H9 (cell line): ENCODE results near the gene FMN1. TPM values are rescaled to one million over a fixed set of nuclear protein-coding genes. Genes with fewer than 3 reads are reported as not detected.

ENCODE experiments used
- DNase-seq: peaks from one replicate; pipeline ENCODE4 v3.0.0-alpha.2; 2017
- H2AFZ ChIP-seq: one replicate; pipeline ENCODE4 v1.6.1; 2013; ENCODE audit warnings: mild to moderate bottlenecking, low read length, control low read depth, moderate library complexity
- H2AK5ac ChIP-seq: 2 replicates; pipeline ENCODE4 v1.6.1; 2013; ENCODE audit warnings: low read length, control low read depth, mixed read lengths; ENCODE audit not compliant: insufficient read length
- H2BK120ac ChIP-seq: one replicate; pipeline ENCODE4 v1.6.1; 2013; ENCODE audit warnings: low read depth, mild to moderate bottlenecking, low read length, control low read depth, inconsistent platforms; ENCODE audit not compliant: poor library complexity, severe bottlenecking
- H2BK12ac ChIP-seq: 2 replicates; pipeline ENCODE4 v1.6.1; 2013; ENCODE audit warnings: low read length, control low read depth, mixed read lengths, low read depth; ENCODE audit not compliant: insufficient read length
- H2BK15ac ChIP-seq: 2 replicates; pipeline ENCODE4 v1.6.1; 2013; ENCODE audit warnings: low read depth, low read length, control low read depth
- H2BK20ac ChIP-seq: one replicate; pipeline ENCODE4 v1.6.1; 2013; ENCODE audit warnings: low read depth, mild to moderate bottlenecking, low read length, control low read depth, inconsistent platforms; ENCODE audit not compliant: poor library complexity, severe bottlenecking
- H2BK5ac ChIP-seq: 2 replicates; pipeline ENCODE4 v1.6.1; 2013; ENCODE audit warnings: low read length, control low read depth, mixed read lengths; ENCODE audit not compliant: insufficient read length
- H3K14ac ChIP-seq: 2 replicates; pipeline ENCODE4 v1.6.1; 2013; ENCODE audit warnings: low read length, control low read depth; ENCODE audit not compliant: insufficient read depth
- H3K18ac ChIP-seq: 2 replicates; pipeline ENCODE4 v1.6.1; 2013; ENCODE audit warnings: low read depth, mild to moderate bottlenecking, mixed read lengths, low read length, control low read depth; ENCODE audit not compliant: insufficient read length
- H3K23ac ChIP-seq: 2 replicates; pipeline ENCODE4 v1.6.1; 2013; ENCODE audit warnings: low read length, control low read depth, mixed read lengths, low read depth; ENCODE audit not compliant: insufficient read length
- H3K23me2 ChIP-seq: 2 replicates; pipeline ENCODE4 v1.6.1; 2013; ENCODE audit warnings: low read depth, mild to moderate bottlenecking, mixed read lengths, low read length, control low read depth; ENCODE audit not compliant: insufficient read length, poor library complexity, severe bottlenecking
- H3K27ac ChIP-seq: 2 replicates; pipeline ENCODE4 v1.5.1; 2013; ENCODE audit warnings: low read length, control low read depth, mixed read lengths, low read depth; ENCODE audit not compliant: insufficient read length
- H3K27me3 ChIP-seq: 2 replicates; pipeline ENCODE4 v1.6.1; 2013; ENCODE audit warnings: low read length, control low read depth, inconsistent platforms; ENCODE audit not compliant: insufficient read depth
- H3K4ac ChIP-seq: 2 replicates; pipeline ENCODE4 v1.6.1; 2013; ENCODE audit warnings: low read depth, mild to moderate bottlenecking, control low read depth, inconsistent platforms, low read length, moderate library complexity
- H3K4me1 ChIP-seq: 2 replicates; pipeline ENCODE4 v1.6.1; 2013; ENCODE audit warnings: low read length, control low read depth, inconsistent platforms; ENCODE audit not compliant: insufficient read depth
- H3K4me2 ChIP-seq: 2 replicates; pipeline ENCODE4 v1.6.1; 2013; ENCODE audit warnings: low read length, control low read depth, mixed read lengths; ENCODE audit not compliant: insufficient read length, insufficient read depth
- H3K56ac ChIP-seq: 2 replicates; pipeline ENCODE4 v1.6.1; 2013; ENCODE audit warnings: low read depth, mild to moderate bottlenecking, mixed read lengths, low read length, control low read depth; ENCODE audit not compliant: insufficient read length
- H3K79me1 ChIP-seq: 2 replicates; pipeline ENCODE4 v1.6.1; 2013; ENCODE audit warnings: low read depth, mild to moderate bottlenecking, moderate library complexity, low read length, control low read depth, inconsistent platforms; ENCODE audit not compliant: insufficient read depth, poor library complexity, severe bottlenecking
- H3K79me2 ChIP-seq: 2 replicates; pipeline ENCODE4 v1.6.1; 2013; ENCODE audit warnings: low read length, control low read depth, inconsistent platforms; ENCODE audit not compliant: insufficient read depth
- H3K9ac ChIP-seq: 2 replicates; pipeline ENCODE4 v1.6.1; 2013; ENCODE audit warnings: low read length, control low read depth, mixed read lengths; ENCODE audit not compliant: insufficient read length; ENCODE audit errors: extremely low read depth
- H3K9me3 ChIP-seq: one replicate; pipeline ENCODE4 v1.6.1; 2013; ENCODE audit warnings: low read depth, low read length, inconsistent platforms; ENCODE audit not compliant: control insufficient read depth
- H3T11ph ChIP-seq: one replicate; pipeline ENCODE4 v1.6.1; 2013; ENCODE audit warnings: mild to moderate bottlenecking, low read length, control low read depth, inconsistent platforms
- H4K20me1 ChIP-seq: one replicate; pipeline ENCODE4 v1.6.1; 2013; ENCODE audit not compliant: control insufficient read depth, insufficient read length, insufficient read depth
- H4K5ac ChIP-seq: 2 replicates; pipeline ENCODE4 v1.6.1; 2013; ENCODE audit warnings: low read depth, mild to moderate bottlenecking, mixed read lengths, low read length, control low read depth; ENCODE audit not compliant: insufficient read length
- H4K8ac ChIP-seq: replicated peaks from 2 replicates; pipeline ENCODE4 v1.6.1; 2013; ENCODE audit warnings: low read length, control low read depth, mixed read lengths, low read depth; ENCODE audit not compliant: insufficient read length
- H4K91ac ChIP-seq: 2 replicates; pipeline ENCODE4 v1.6.1; 2013; ENCODE audit warnings: low read depth, mild to moderate bottlenecking, moderate library complexity, mixed read lengths, low read length, control low read depth; ENCODE audit not compliant: insufficient read length
- H3K27ac Mint-ChIP-seq, 3 experiments: 2 replicates in 2 of 3; 3 replicates in 1 of 3; pipeline ENCODE4 v1.8.0; 2020 to 2021; ENCODE audit warnings: mixed read lengths in 3 of 3, mild to moderate bottlenecking in 1 of 3, moderate library complexity in 1 of 3
- H3K27me3 Mint-ChIP-seq: 2 replicates; pipeline ENCODE4 v1.8.0; 2021; ENCODE audit warnings: low read depth, mild to moderate bottlenecking, moderate library complexity, mixed read lengths
- H3K36me3 Mint-ChIP-seq, 3 experiments: 2 replicates in 2 of 3; 3 replicates in 1 of 3; pipeline ENCODE4 v1.8.0; 2020 to 2021; ENCODE audit warnings: low read depth in 3 of 3, mixed read lengths in 3 of 3; ENCODE audit not compliant: insufficient read depth in 1 of 3
- H3K4me1 Mint-ChIP-seq, 2 experiments: 2 replicates each; pipeline ENCODE4 v1.8.0; 2020; ENCODE audit warnings: mixed read lengths in 2 of 2
- H3K4me3 Mint-ChIP-seq, 2 experiments: 2 replicates in 1 of 2; 3 replicates in 1 of 2; pipeline ENCODE4 v1.8.0; 2020 to 2021; ENCODE audit warnings: mild to moderate bottlenecking in 2 of 2, mixed read lengths in 2 of 2, moderate library complexity in 1 of 2
- H3K9me3 Mint-ChIP-seq, 2 experiments: 2 replicates in 1 of 2; 3 replicates in 1 of 2; pipeline ENCODE4 v1.8.0; 2020; ENCODE audit warnings: mild to moderate bottlenecking in 2 of 2, mixed read lengths in 2 of 2, moderate library complexity in 1 of 2
- WGBS: extraction: QIAGEN DNeasy Blood & Tissue Kit; methylation state at CpG from one replicate; pipeline ENCODE4 v1.1.7; 2013; ENCODE audit warnings: missing lambda C conversion rate, low lambda C conversion rate, mixed read lengths; ENCODE audit not compliant: insufficient read length; ENCODE audit errors: extremely low coverage; 5-methylcytosine and 5-hydroxymethylcytosine counted together
- total RNA-seq: library from RNA; stranded (reverse); gene quantifications from 2 replicates; pipeline ENCODE4 v1.2.1, GENCODE V29; 2021
- TF ChIP-seq, protein P1 (sequence below): fragments of 200-600 bp; sonication (generic); conservative IDR thresholded peaks from 3 replicates; pipeline ENCODE4 v1.8.0; 2021; ENCODE audit warnings: antibody characterized with exemption, mild to moderate bottlenecking

FMN1 gene
- total RNA-seq, 1 experiment from 2014 or later: 1.9 TPM

DNA sequence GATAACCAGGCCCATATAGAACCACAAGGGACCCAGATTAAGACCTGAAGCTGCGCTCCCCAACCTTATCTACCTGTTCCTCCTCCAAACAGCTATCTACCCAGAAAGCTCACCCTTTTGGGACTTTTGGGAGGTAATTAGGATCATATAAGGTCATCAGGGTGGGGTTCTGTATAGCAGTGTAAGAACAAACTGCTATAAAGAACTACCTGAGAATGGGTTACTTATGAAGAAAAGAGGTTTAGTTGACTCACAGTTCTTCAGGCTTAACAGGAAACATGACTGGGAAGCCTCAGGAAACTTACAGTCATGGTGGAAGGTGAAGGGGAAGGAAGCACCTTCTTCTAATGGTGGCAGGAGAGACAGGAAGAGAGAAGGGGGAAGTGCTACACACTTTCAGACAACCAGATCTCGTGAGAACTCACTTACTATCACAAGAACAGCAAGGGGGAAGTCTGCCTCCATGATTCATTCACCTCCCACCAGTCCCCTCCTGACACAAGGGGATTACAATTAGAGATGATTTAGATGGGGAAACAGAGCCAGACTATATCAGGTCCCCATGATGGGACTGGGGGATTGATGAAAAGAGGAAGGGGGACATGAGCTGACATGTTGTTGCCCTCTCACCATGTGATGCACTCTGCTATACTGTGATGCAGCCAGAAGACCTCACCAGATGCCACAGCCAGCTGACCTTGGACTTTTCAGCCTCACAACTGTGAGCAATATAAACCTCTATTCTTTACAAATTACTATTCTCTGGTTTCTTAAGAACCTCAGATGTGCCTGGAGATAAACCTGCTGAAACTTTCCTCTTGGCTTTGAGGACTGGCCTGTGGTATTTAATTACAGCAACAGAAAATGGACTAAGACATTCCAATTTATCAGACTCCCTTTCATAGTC is 15.3 kb upstream of the FMN1 start:
- no peak overlapping the region for H3K4ac ChIP-seq
- no peak overlapping the region for H3K4me3 Mint-ChIP-seq
- H3K4me1 Mint-ChIP-seq: peaks cover 0 to 4% of the 10 kb centered on the region in 2 experiments; a peak in 3 of 4 replicates
- no peak overlapping the region for H2BK5ac ChIP-seq
- no peaks in the 10 kb centered on the region for H3K27me3 Mint-ChIP-seq
- H3K4me1 ChIP-seq: no peaks in the 10 kb centered on the region
- no CpG with 5 or more reads among the region's 2 CpGs for WGBS
- no peaks in the 10 kb centered on the region for H3K27me3 ChIP-seq
- no peak overlapping the region for H3T11ph ChIP-seq
- H2AK5ac ChIP-seq: no peak overlapping the region
- H3K36me3 Mint-ChIP-seq: no peaks in the 10 kb centered on the region; a peak in 1 of 7 replicates
- no peak overlapping the region; a peak in 1 of 7 replicates for H3K27ac Mint-ChIP-seq
- H3K9me3 ChIP-seq: no peaks in the 10 kb centered on the region
- no peak overlapping the region for H3K27ac ChIP-seq
- H3K18ac ChIP-seq: no peak overlapping the region
- TF ChIP-seq, protein P1, sequence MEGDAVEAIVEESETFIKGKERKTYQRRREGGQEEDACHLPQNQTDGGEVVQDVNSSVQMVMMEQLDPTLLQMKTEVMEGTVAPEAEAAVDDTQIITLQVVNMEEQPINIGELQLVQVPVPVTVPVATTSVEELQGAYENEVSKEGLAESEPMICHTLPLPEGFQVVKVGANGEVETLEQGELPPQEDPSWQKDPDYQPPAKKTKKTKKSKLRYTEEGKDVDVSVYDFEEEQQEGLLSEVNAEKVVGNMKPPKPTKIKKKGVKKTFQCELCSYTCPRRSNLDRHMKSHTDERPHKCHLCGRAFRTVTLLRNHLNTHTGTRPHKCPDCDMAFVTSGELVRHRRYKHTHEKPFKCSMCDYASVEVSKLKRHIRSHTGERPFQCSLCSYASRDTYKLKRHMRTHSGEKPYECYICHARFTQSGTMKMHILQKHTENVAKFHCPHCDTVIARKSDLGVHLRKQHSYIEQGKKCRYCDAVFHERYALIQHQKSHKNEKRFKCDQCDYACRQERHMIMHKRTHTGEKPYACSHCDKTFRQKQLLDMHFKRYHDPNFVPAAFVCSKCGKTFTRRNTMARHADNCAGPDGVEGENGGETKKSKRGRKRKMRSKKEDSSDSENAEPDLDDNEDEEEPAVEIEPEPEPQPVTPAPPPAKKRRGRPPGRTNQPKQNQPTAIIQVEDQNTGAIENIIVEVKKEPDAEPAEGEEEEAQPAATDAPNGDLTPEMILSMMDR: no peak
- H3K9ac ChIP-seq: no peak overlapping the region
- no peak overlapping the region for H4K91ac ChIP-seq
- H4K20me1 ChIP-seq: no peaks in the 10 kb centered on the region
- H2BK12ac ChIP-seq: no peak overlapping the region
- no peak overlapping the region for H3K56ac ChIP-seq
- no peak overlapping the region for H4K5ac ChIP-seq
- H3K23me2 ChIP-seq: no peaks in the 10 kb centered on the region
- no peak overlapping the region for H3K14ac ChIP-seq
- H2AFZ ChIP-seq: no peak overlapping the region
- H2BK120ac ChIP-seq: no peak overlapping the region
- no peak for DNase-seq
- no peaks in the 10 kb centered on the region for H3K79me1 ChIP-seq
- H4K8ac ChIP-seq: no peak overlapping the region
- H3K79me2 ChIP-seq: no peaks in the 10 kb centered on the region
- H3K4me2 ChIP-seq: no peak overlapping the region
- H2BK20ac ChIP-seq: no peak overlapping the region
- no peaks in the 10 kb centered on the region for H3K9me3 Mint-ChIP-seq
- H3K23ac ChIP-seq: no peak overlapping the region
- H2BK15ac ChIP-seq: no peak overlapping the region
